Activated CD4-positive, CD25-positive, alpha-beta regulatory T cell treated with anti-CD3 and anti-CD28 coated beads, Interleukin-2, amount 50 U/mL, for 72 hours (primary cell): ENCODE results near the gene ADCY10.

Source experiments
- DNase-seq: peaks from one replicate; pipeline ENCODE4 v3.0.0; 2021

Gene ADCY10

DNA sequence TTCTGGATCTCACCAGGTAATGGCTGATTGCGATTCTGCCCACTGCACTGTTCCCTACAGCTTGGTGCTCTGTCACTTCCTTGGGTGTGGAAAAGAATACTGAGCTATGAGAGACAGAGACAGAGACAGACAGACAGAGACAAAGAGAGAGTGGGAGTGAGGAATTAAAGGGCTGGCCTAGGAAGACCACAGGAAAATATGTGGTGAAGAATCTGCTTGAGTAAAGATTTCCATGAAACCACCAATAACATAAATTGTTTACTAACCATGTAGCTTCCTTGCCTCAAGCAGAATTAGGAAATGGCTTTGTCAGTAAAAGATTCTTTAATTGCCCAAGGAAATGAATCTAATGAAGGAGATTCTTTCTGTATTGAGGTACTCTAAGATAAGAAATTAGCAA is 137.8 kb downstream of the ADCY10 start:
- DNase-seq = no peak

- no peak for DNase-seq
These were observed 138.8 kb downstream of the ADCY10 start for GRCh38 chr1:167775178-167775577.

- DNase-seq = no peak
These were observed 139.2 kb downstream of the ADCY10 start for GRCh38 chr1:167774710-167775109.

DNA sequence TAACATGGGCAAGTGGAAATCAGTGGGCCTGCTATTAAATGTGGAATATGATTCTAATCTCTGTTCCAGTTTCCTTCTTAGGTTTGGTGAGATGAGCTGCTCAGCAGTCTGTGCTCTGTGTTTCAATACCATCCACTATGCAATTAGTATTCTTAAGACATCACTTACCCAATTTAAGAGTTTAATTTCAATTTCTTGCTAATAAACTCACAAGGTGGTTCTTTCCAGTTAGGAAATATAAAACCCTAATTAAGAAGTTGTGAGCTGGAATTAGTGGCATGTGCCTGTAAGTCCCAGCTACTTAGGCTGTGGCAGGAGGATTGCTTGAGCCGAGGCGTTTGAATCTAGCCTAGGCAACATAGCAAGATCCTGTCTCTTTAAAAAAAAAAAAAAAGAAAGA is 140.4 kb downstream of the ADCY10 start:
- no peak for DNase-seq

- no peak for DNase-seq
These were observed 141.5 kb downstream of the ADCY10 start for GRCh38 chr1:167772436-167772835.

GRCh38 chr1:167770127-167770526 is 143.8 kb downstream of the ADCY10 start:
- no peak for DNase-seq

DNA sequence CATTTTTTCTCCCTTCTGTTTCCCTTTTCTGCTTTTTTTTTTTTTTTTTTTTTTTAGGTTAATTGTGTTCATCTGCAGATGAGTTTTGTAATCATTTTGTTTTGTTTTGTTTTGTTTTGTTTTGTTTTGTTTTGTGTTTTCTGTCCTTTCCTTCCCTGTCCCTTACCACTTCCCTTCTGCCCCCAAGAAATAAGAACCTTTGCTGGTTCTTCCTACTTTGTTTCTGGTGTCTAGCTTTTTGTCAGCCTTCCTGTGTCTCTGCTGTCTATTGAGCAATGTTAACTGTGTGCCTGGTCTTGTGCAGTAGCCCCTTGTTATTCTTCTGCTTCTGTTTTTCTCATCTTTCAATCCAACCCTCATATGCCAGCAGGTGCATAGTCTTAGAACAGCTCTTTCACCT is 146.2 kb downstream of the ADCY10 start:
- DNase-seq = no peak

DNA sequence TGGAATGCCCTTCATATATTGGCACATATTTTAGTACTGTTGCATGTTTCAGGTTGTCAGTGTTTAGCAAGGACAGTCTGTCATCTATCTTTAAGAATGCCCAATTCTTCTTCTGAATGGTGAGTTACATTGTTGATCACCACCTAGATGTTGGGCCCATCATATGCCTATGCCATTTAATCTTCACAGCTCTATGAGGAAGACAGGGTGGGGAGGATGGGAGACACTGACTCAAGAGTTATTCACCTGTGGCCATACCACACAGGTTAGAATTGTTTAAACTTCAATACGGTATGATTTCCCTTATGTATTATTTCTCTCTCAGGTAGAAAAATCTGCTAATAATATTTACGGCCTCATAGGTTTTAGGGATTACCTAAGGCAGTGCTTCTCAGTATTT is 147.4 kb downstream of the ADCY10 start:
- DNase-seq = no peak

DNA sequence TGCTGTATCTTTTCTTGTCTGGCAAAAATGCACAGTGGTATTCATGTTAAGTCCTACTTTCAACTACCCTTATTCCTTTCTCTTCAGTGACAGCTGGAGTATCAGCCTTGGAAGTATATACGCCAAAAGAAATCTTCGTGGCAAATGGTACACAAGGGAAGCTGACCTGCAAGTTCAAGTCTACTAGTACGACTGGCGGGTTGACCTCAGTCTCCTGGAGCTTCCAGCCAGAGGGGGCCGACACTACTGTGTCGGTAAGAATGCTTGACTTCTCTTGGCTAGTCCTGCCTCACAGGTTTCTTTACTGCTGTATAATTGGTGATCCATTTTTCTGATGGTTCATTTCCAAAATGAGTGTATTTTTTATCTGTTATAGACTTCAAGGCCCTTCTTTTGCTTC is 148.4 kb downstream of the ADCY10 start:
- DNase-seq = no peak

DNA sequence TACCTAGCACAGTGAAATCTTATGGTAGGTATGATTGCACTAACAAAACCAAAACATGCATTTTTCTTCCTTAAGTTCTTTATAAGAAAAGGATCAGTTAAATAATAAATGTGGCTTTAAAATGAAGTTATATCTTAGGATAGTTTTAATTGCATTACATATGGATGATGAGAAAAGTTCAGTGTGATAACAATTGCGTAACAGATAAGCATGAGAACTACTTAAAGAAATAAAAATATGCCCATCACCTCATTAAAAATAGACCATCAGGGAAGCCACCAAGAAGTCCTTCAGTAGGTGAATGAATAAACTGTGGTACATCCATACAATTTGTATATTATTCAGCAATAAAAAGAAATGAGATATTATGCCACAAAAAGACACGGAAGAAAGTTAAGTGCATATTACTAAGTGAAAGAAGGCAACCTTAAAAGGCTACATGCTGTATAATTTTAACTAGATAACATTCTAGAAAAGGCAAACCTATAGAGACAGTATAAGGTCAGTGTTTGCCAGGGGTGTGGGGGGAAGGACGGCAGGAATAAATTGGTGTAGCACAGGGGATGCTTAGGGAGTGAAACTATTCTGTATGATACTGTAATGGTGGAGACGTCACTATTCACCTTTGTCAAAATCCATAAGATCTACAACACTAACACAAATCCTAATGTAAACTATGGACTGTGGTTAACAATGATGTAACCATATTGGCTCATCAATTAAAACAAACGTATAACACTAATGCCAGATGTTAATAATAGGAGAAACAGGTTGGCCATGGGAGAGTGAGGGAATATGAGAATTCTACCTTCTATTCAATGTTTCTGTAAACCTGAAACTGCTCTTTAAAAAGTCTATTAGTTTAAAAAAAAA is 149.2 kb downstream of the ADCY10 start:
- DNase-seq = no peak

GRCh38 chr1:167763525-167764220 is 150.3 kb downstream of the ADCY10 start:
- no peak for DNase-seq

- no peak for DNase-seq
These were observed 151.7 kb downstream of the ADCY10 start for GRCh38 chr1:167762061-167762746.

GRCh38 chr1:167761400-167761799 is 152.5 kb downstream of the ADCY10 start:
- DNase-seq = no peak
